Measurements from ENCODE around the gene PLXNC1.

PLXNC1 gene

DNA sequence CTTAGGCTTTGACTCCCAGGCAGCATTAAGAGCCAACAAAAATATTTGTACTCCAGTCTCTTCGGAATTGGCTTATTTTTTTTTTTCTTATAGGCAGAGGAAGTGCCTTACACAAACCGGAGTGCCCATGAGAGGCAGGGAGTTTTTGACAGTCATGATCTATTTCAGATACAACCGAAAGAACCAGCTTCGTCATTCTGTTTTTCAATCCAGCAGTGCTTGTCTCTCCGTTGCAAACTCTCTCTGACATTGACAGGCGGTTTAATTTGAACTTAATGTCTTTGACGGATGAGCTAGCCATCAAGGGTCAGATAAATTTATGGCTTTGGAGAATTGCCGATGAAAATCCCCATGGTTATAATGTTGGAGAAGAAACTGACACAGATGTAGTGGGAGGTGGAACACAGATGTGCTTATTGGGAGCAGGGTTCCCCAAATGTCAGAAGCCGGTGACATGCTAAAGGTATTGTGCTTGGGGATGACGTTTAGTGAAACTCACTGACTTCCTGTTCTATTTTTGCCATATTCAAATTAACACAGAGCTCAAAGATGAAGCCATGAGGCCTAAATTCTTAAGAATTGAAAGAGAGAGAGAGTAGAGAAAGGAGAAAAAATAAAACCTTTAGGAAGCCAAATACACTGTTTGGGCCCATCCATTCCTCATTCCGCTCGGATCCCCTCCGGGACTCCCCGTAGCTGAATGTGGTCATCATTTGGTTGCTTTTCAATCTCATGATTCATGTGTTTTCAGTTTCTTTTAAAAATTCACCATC, 59.7 kb downstream of the PLXNC1 start:
- peak; percentile 66 for DNase-seq

GRCh38 chr12:94208622-94208966, 60.2 kb downstream of the PLXNC1 start:
- DNase-seq = peak; percentile 47

GRCh38 chr12:94209240-94209639, 60.9 kb downstream of the PLXNC1 start:
- no peak for DNase-seq

GRCh38 chr12:94211021-94211420, 62.6 kb downstream of the PLXNC1 start:
- DNase-seq = no peak

GRCh38 chr12:94218233-94218632, 69.9 kb downstream of the PLXNC1 start:
- DNase-seq = no peak

GRCh38 chr12:94219622-94220302, 71.4 kb downstream of the PLXNC1 start:
- DNase-seq = no peak

- DNase-seq = no peak
Observed at GRCh38 chr12:94220804-94221203, 72.4 kb downstream of the PLXNC1 start.

GRCh38 chr12:94222351-94223084, 74.1 kb downstream of the PLXNC1 start:
- DNase-seq = no peak

- DNase-seq = no peak
Observed at GRCh38 chr12:94223842-94224241, 75.5 kb downstream of the PLXNC1 start.

GRCh38 chr12:94225506-94225905, 77.1 kb downstream of the PLXNC1 start:
- DNase-seq = no peak

DNA sequence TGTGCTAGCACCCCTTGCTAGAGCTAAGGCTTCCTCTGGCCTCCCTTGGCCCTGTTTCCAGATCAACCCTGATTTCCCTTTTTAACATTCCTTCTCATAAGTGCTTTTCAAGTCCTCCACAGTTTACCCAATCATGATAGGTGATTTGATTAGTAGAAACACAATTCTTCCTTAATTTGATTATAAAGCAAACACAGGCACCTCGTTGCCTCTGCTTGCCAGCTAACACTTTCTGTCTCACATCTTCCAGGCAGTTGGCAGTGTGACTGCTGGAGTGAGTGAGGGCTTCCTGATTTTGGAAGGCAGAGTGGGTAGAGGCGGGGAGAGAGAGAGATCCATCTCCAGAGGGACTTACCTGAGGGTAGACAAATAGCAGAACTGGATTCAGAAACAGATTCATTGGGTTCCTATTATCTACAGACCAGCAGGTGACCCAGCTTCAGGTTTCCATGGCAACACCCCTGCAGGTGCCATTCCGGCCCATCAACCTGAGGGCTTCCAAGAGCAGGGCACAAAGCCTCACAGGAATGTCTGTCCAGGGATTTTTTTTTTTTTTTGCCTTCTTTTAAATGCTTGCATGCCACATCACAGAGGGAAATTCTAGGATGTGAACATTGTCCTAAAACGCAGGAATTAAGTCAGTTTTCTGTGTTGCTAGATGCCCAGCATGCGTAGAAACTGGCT, 77.7 kb downstream of the PLXNC1 start:
- no peak for DNase-seq

DNA sequence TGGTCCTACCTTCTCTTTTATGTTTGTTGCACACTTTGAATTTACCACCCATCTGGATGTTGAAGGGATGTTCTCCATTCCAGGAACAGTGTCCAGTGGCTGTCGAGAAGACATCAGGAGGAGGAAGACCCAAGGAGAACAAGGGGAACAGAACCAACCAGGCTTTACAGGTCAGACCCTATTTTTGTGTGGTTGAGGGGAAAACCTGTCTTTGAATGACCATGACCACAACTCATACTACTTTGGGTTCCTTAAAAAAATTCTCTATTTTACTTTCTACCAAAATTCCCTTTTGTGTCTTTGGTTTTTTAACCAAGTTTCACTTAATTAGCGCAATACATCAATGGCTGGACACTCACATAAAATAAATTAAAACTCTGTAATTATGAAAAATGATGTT, 78.7 kb downstream of the PLXNC1 start:
- no peak for DNase-seq

GRCh38 chr12:94228488-94228907, 80.1 kb downstream of the PLXNC1 start:
- no peak for DNase-seq

GRCh38 chr12:94229902-94230301, 81.5 kb downstream of the PLXNC1 start:
- DNase-seq = no peak

- no peak for DNase-seq
Observed at GRCh38 chr12:94230357-94230905, 82.1 kb downstream of the PLXNC1 start.

DNA sequence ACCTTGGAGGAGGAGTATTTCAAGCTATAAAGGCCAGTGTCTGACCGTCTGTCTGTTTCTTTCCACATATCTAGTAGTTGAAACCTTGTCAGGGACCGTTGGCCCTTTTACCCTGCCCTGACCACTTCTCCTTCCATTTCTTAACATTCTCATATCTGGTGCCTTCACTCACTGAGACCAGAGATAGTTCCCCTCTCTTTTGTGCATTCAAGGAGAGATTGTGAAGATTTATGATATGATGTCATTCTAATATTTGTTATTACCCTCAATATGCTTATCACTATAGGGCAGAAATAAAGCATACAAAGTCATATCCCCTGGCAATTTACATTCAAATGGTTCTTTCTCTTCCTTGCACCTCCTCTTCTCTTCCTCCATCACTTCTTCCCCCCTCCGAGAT, 83.3 kb downstream of the PLXNC1 start:
- DNase-seq = no peak

- no peak for DNase-seq
Observed at GRCh38 chr12:94235848-94236247, 87.5 kb downstream of the PLXNC1 start.

- no peak for DNase-seq
Observed at GRCh38 chr12:94239332-94239993, 91.1 kb downstream of the PLXNC1 start.

DNA sequence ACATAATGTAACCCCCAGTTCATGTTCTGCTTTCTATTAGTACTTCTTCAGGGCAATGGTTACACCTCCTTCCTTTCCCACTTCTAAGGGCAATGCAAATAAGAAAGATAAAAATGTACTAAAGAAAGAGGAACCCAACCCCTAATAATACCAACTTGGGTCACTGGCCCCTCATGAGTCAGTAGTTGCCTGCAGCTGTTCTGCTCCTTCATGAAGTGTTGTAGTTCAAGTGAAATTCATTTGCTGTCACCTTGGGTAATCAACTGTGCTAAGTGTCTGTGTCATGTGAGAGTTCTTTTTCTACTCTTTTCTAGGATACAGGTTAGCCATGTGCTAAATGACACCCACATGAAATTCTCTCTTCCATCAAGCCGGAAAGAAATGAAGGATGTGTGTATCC, 91.8 kb downstream of the PLXNC1 start:
- DNase-seq = peak; percentile 17

- no peak for DNase-seq
Observed at GRCh38 chr12:94242901-94243300, 94.5 kb downstream of the PLXNC1 start.

GRCh38 chr12:94244165-94245133, 96.1 kb downstream of the PLXNC1 start:
- peak; percentile 48 for DNase-seq
